ENCODE measurements around the gene JAM3. TPM values are rescaled to one million over a fixed set of nuclear protein-coding genes. Genes with fewer than 3 reads are reported as not detected.

The JAM3 gene
- total and polyA plus RNA-seq, 2 of the 13 experiments (the other 11 are each of a cell fraction or from before 2014, with no cell fraction given) = 0.98 to 2.8 TPM

- WGBS (ENCODE audit: low lambda C conversion rate) = 20% methylated on average over 11 of the region's 17 CpGs
- H3K4me2 ChIP-seq (ENCODE audit: low read depth, low read length) = no peak overlapping the region
- no peak overlapping the region for H2AFZ ChIP-seq (ENCODE audit: low read length)
Observed at GRCh38 chr11:134033696-134034491, 35.0 kb upstream of the JAM3 start.

More at GRCh38 chr11:134033696-134034491, 35.0 kb upstream of the JAM3 start:
- no TSS peak for BruUV-seq (replicated peaks)
- in situ Hi-C loops (cut with HindIII; ENCODE audit: extremely low pct_ligation_motif_present, low pct_unique_long_range_greater_than_20kb) = no loop called here
- Histone ChIP-seq H3K27me3 (ENCODE audit: control insufficient read depth in 1 of 2, insufficient read depth in 2 of 2, low read length in 2 of 2) (peaks cover 9 to 74% of the 10 kb centered on the region in 2 experiments; a peak in 4 of 5 replicates), H3K9me3 (ENCODE audit: low read length) (no peaks in the 10 kb centered on the region), H3K27ac (ENCODE audit: extremely low read length, insufficient read depth, low read length) (no peak overlapping the region), H3K36me3 (replicated peaks in 1 of 2; ENCODE audit: control insufficient read depth in 1 of 2, insufficient read depth in 2 of 2, low read length in 2 of 2) (no peaks in the 10 kb centered on the region), H4K20me1 (ENCODE audit: insufficient read depth, low read length) (no peaks in the 10 kb centered on the region), H3K9ac (ENCODE audit: insufficient read depth, low read depth, low read length) (no peak overlapping the region), H3K4me3 (replicated peaks in 1 of 3; ENCODE audit: insufficient read depth in 1 of 3, low read depth in 2 of 3, low read length in 3 of 3) (no peak overlapping the region), H3K79me2 (ENCODE audit: insufficient read depth, low read length) (no peaks in the 10 kb centered on the region), H3K4me1 (ENCODE audit: insufficient read depth, low read length) (no peaks in the 10 kb centered on the region)
- FAIRE-seq = no peak
- ChIA-PET POLR2A (no interaction called here), CTCF (ENCODE audit: low intra/inter-chr PET ratio, low total read pairs) (no interaction called here)
- ATAC-seq = peak; percentile 86
- peak; percentile 45 for DNase-seq (ENCODE audit: low spot score)
- intact Hi-C loops (cut with micrococcal nuclease; ENCODE audit: unreplicated experiment) = no loop called here
- TF ChIP-seq JDP2 (CRISPR knock-in tag; IDR thresholded peaks at IDR 0.05; ENCODE audit: borderline replicate concordance) (no peak), ATF7 (IDR thresholded peaks at IDR 0.05) (peak; percentile 68), ATF7 (CRISPR knock-in tag; IDR thresholded peaks at IDR 0.05) (no peak), ATF2 (CRISPR knock-in tag; IDR thresholded peaks at IDR 0.05) (0 out of 2 replicates have a peak, but pooled peaks have one; percentile 40), ATF3 (CRISPR knock-in tag; IDR thresholded peaks at IDR 0.05) (0 out of 2 replicates have a peak, but pooled peaks have one; percentile 35)
